Measurements from ENCODE around the gene TMEM82.

- TF ChIP-seq EP300 (conservative IDR thresholded peaks at IDR 0.05; ENCODE audit: poor library complexity, severe bottlenecking) (no peak), CTCF (IDR thresholded peaks at IDR 0.05; ENCODE audit: poor library complexity, severe bottlenecking) (no peak), POLR2AphosphoS5 (IDR thresholded peaks at IDR 0.05) (no peak), REST (IDR thresholded peaks at IDR 0.05; ENCODE audit: borderline replicate concordance) (no peak), RAD21 (conservative IDR thresholded peaks at IDR 0.05) (no peak), EZH2 (IDR thresholded peaks at IDR 0.05; ENCODE audit: borderline replicate concordance, insufficient read depth, low read length, poor library complexity, severe bottlenecking) (no peak), MXI1 (conservative IDR thresholded peaks at IDR 0.05; ENCODE audit: poor library complexity, severe bottlenecking) (no peak)
Measured at GRCh38 chr1:15733726-15734226, 8.5 kb upstream of the TMEM82 start.
